ENCODE data around the gene USP15.

DNA sequence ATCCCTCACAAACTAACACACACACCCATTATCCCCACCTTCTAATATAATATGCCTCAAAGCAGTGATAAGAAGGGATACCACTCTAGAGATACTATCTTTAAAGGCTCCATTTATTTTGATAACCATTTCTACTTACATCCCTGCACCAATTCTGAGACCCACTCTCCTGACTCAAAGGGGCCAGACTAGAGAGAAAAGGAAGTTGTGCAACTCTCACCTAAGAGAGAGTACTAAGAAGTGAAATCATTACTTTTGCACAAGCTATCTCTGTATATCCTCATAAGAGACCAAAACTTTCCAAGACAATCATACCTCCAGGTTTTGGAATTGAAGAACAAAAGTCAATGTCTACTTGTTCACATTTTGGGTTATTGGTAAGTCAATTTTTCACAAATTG, 45.4 kb upstream of the USP15 start:
- TF ChIP-seq, protein P1, sequence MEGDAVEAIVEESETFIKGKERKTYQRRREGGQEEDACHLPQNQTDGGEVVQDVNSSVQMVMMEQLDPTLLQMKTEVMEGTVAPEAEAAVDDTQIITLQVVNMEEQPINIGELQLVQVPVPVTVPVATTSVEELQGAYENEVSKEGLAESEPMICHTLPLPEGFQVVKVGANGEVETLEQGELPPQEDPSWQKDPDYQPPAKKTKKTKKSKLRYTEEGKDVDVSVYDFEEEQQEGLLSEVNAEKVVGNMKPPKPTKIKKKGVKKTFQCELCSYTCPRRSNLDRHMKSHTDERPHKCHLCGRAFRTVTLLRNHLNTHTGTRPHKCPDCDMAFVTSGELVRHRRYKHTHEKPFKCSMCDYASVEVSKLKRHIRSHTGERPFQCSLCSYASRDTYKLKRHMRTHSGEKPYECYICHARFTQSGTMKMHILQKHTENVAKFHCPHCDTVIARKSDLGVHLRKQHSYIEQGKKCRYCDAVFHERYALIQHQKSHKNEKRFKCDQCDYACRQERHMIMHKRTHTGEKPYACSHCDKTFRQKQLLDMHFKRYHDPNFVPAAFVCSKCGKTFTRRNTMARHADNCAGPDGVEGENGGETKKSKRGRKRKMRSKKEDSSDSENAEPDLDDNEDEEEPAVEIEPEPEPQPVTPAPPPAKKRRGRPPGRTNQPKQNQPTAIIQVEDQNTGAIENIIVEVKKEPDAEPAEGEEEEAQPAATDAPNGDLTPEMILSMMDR (IDR thresholded peaks at IDR 0.05; ENCODE audit: insufficient read depth, low read length), result no peak
- TF ChIP-seq, protein P2, sequence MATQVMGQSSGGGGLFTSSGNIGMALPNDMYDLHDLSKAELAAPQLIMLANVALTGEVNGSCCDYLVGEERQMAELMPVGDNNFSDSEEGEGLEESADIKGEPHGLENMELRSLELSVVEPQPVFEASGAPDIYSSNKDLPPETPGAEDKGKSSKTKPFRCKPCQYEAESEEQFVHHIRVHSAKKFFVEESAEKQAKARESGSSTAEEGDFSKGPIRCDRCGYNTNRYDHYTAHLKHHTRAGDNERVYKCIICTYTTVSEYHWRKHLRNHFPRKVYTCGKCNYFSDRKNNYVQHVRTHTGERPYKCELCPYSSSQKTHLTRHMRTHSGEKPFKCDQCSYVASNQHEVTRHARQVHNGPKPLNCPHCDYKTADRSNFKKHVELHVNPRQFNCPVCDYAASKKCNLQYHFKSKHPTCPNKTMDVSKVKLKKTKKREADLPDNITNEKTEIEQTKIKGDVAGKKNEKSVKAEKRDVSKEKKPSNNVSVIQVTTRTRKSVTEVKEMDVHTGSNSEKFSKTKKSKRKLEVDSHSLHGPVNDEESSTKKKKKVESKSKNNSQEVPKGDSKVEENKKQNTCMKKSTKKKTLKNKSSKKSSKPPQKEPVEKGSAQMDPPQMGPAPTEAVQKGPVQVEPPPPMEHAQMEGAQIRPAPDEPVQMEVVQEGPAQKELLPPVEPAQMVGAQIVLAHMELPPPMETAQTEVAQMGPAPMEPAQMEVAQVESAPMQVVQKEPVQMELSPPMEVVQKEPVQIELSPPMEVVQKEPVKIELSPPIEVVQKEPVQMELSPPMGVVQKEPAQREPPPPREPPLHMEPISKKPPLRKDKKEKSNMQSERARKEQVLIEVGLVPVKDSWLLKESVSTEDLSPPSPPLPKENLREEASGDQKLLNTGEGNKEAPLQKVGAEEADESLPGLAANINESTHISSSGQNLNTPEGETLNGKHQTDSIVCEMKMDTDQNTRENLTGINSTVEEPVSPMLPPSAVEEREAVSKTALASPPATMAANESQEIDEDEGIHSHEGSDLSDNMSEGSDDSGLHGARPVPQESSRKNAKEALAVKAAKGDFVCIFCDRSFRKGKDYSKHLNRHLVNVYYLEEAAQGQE (IDR thresholded peaks at IDR 0.05; ENCODE audit: insufficient replicate concordance, low read depth), result no peak
- TF ChIP-seq GABPA (IDR thresholded peaks at IDR 0.05; ENCODE audit: low read depth), result no peak

All from HL-60 (cell line).